Adrenal gland (tissue), 12 donors: ENCODE results near the gene GRHPR. TPM values are rescaled to one million over a fixed set of nuclear protein-coding genes. Genes with fewer than 3 reads are reported as not detected.

ENCODE experiments used
- DNase-seq, 7 donors: peaks; one replicate each; pipeline ENCODE4 v3.0.0-alpha.2; 2019 to 2020
- H3K27ac ChIP-seq, 5 donors: fragments of 200-600 bp; sonication (generic) in 4 of 5; 1 replicate in 3 of 5; 2 replicates in 2 of 5; pipeline versions ENCODE4 v1.5.1 to v1.8.0; 2016 to 2020; ENCODE audit warnings: mild to moderate bottlenecking in 1 of 5
- H3K27me3 ChIP-seq: fragments of 200-600 bp; 2 replicates; pipeline ENCODE4 v1.8.0; 2021
- H3K36me3 ChIP-seq, 2 donors: fragments of 200-600 bp; replicated peaks in 1 of 2; 1 replicate in 1 of 2; 2 replicates in 1 of 2; pipeline versions ENCODE4 v1.5.1 to v1.8.0; 2018 to 2022
- H3K4me1 ChIP-seq, 2 donors: fragments of 200-600 bp; replicated peaks in 1 of 2; 1 replicate in 1 of 2; 2 replicates in 1 of 2; pipeline versions ENCODE4 v1.5.1 to v1.8.0; 2018 to 2021
- H3K4me3 ChIP-seq, 4 donors: fragments of 200-600 bp; sonication (generic) in 3 of 4; one replicate each; pipeline ENCODE4 v1.5.1; 2016 to 2018
- H3K9me3 ChIP-seq, 3 donors: fragments of 200-600 bp; sonication (generic) in 1 of 3; replicated peaks in 1 of 3; 1 replicate in 2 of 3; 2 replicates in 1 of 3; pipeline versions ENCODE4 v1.5.1 to v1.8.0; 2016 to 2021
- CTCF ChIP-seq, 6 experiments: fragments of 450-650 bp in 4 of 6; fragments of 200-600 bp in 2 of 6; sonication (generic) in 1 of 6; IDR thresholded peaks; 1 replicate in 5 of 6; 2 replicates in 1 of 6; pipeline versions ENCODE4 v1.5.1 to v1.8.0; 2016 to 2021; ENCODE audit warnings: antibody characterized with exemption in 6 of 6, mild to moderate bottlenecking in 2 of 6, moderate library complexity in 1 of 6
- POLR2A ChIP-seq, 2 donors: fragments of 450-650 bp; IDR thresholded peaks; one replicate each; pipeline ENCODE4 v1.6.1; 2017; ENCODE audit warnings: antibody characterized with exemption in 2 of 2, mild to moderate bottlenecking in 2 of 2, moderate library complexity in 1 of 2
- WGBS, 4 donors: extraction: QIAGEN DNeasy Blood & Tissue Kit in 2 of 4; methylation state at CpG; one replicate each; pipeline versions ENCODE4 v1.1.5 to v1.1.7; 2013 to 2017; 5-methylcytosine and 5-hydroxymethylcytosine counted together
- intact Hi-C, 2 donors: fragments of 100-400 bp; cut with DNase I; formaldehyde crosslinking; loops; one replicate each; pipeline versions ENCODE4 v1.14.1 to v1.15.0; 2022 to 2023
- polyA plus RNA-seq, 3 donors: library from polyadenylated mRNA; stranded (reverse); fragments of 200-250 nt in 2 of 3; fragments of 350-450 nt in 1 of 3; fragmentation: Illumina TruSeq in 1 of 3; extraction: RNeasy Lipid Tissue Mini Kit (QIAGEN cat#74804) in 1 of 3; gene quantifications; one replicate each; pipeline ENCODE4 v1.2.3, GENCODE V29; 2013 to 2014
- total RNA-seq, 9 donors: library from RNA; depleted of rRNA in 4 of 9; stranded (reverse); fragments of >200 nt in 4 of 9; fragments of 120-200 nt in 1 of 9; fragmentation: NEBNext Ultra II Directional in 1 of 9; extraction: Animal tissue kit (Norgen Biotek cat#: 25700) in 1 of 9; gene quantifications; one replicate each; pipeline versions ENCODE4 v1.1.0 to v1.2.4, GENCODE V29; 2013 to 2023
- donor health status: healthy with polysubstance abuse.
- donor health status: Bipolar disorder and iron deficiency.
- donor health status: DM: yes; HTN: yes; CAD: no.
- donor health status: DM: no; HTN: no; CAD: no.
- donor health status: DM: no; HTN: no; CAD: no.
- donor health status: DM: yes; HTN: yes; CAD: no.

The GRHPR gene
- total and polyA plus RNA-seq, 12 donors = 83.3 to 434 (median 230) TPM

GRCh38 chr9:37374892-37375291, 47.6 kb upstream of the GRHPR start:
- no peak overlapping the region for H3K27ac ChIP-seq
- no peaks in the 10 kb centered on the region for H3K27me3 ChIP-seq
- no peak for TF ChIP-seq CTCF (IDR thresholded peaks at IDR 0.05)
- TF ChIP-seq POLR2A (IDR thresholded peaks at IDR 0.05) = no peak
- no peaks in the 10 kb centered on the region for H3K4me1 ChIP-seq
- DNase-seq = no peak
- H3K4me3 ChIP-seq = no peak overlapping the region
- H3K36me3 ChIP-seq = no peaks in the 10 kb centered on the region
- WGBS, 4 donors = 71 to 93% (median 86%) methylated on average over 6 of the region's 6 CpGs
- no peaks in the 10 kb centered on the region for H3K9me3 ChIP-seq
- intact Hi-C loops = no loop called here

GRCh38 chr9:37377688-37378612, 44.5 kb upstream of the GRHPR start:
- no peak for TF ChIP-seq CTCF (IDR thresholded peaks at IDR 0.05)
- TF ChIP-seq POLR2A (IDR thresholded peaks at IDR 0.05) = no peak
- no peaks in the 10 kb centered on the region for H3K36me3 ChIP-seq
- H3K27me3 ChIP-seq = no peaks in the 10 kb centered on the region
- 78 to 84% (median 83%) methylated on average over 12 to 13 of the region's 13 CpGs for WGBS, 4 donors
- H3K9me3 ChIP-seq = no peaks in the 10 kb centered on the region
- H3K4me3 ChIP-seq = no peak overlapping the region
- no peak for DNase-seq
- no peak overlapping the region for H3K27ac ChIP-seq
- intact Hi-C loops = no loop called here
- H3K4me1 ChIP-seq = no peaks in the 10 kb centered on the region

- intact Hi-C loops = no loop called here
- H3K27ac ChIP-seq = no peak overlapping the region
- H3K36me3 ChIP-seq = no peaks in the 10 kb centered on the region
- DNase-seq = no peak
- H3K9me3 ChIP-seq = no peaks in the 10 kb centered on the region
- WGBS, 4 donors = 88 to 95% (median 91%) methylated on average over 18 to 19 of the region's 19 CpGs
- TF ChIP-seq POLR2A (IDR thresholded peaks at IDR 0.05) = no peak
- TF ChIP-seq CTCF (IDR thresholded peaks at IDR 0.05) = no peak
- H3K4me1 ChIP-seq = no peaks in the 10 kb centered on the region
- H3K27me3 ChIP-seq = no peaks in the 10 kb centered on the region
- H3K4me3 ChIP-seq = no peak overlapping the region
These were observed 43.9 kb upstream of the GRHPR start for GRCh38 chr9:37378613-37379004.

- no peaks in the 10 kb centered on the region for H3K36me3 ChIP-seq
- WGBS, 4 donors = 51 to 92% (median 80%) methylated on average over 2 of the region's 2 CpGs
- H3K4me3 ChIP-seq = no peak overlapping the region
- H3K27me3 ChIP-seq = no peaks in the 10 kb centered on the region
- H3K9me3 ChIP-seq = no peaks in the 10 kb centered on the region
- no peak overlapping the region for H3K27ac ChIP-seq
- no peaks in the 10 kb centered on the region for H3K4me1 ChIP-seq
- DNase-seq = no peak
- intact Hi-C loops = no loop called here
- TF ChIP-seq CTCF (IDR thresholded peaks at IDR 0.05) = no peak
- TF ChIP-seq POLR2A (IDR thresholded peaks at IDR 0.05) = no peak
These were observed 42.7 kb upstream of the GRHPR start for GRCh38 chr9:37379835-37380234.
